WTC11 (cell line): ENCODE data around the gene CST3. TPM values are rescaled to one million over a fixed set of nuclear protein-coding genes. Genes with fewer than 3 reads are reported as not detected.

Experiments used
- ATAC-seq: fragments of 200-7000 bp; cut with Tn5 transposase; 2 replicates; pipeline ENCODE4 v1.10.0; 2021; ENCODE audit warnings: mild to moderate bottlenecking, moderate library complexity
- CTCF ChIA-PET: fragments of 300-600 bp; sonication (Branson Sonifier 250); formaldehyde crosslinking; loops from one replicate; lab custom pipeline; 2021; ENCODE audit warnings: antibody characterized with exemption; lab: Charles Lee
- POLR2A ChIA-PET: fragments of 350-600 bp; sonication (Branson Sonifier 250); formaldehyde crosslinking; loops from one replicate; lab custom pipeline; 2021; ENCODE audit warnings: antibody characterized with exemption; lab: Charles Lee
- DNase-seq: peaks from one replicate; pipeline ENCODE4 v3.0.0; 2021; ENCODE audit warnings: low spot score
- H3K27ac Mint-ChIP-seq: 2 replicates; pipeline ENCODE4 v1.8.0; 2021; ENCODE audit warnings: mixed read lengths
- H3K27me3 Mint-ChIP-seq: 2 replicates; pipeline ENCODE4 v1.8.0; 2021; ENCODE audit warnings: low read depth, mild to moderate bottlenecking, moderate library complexity, mixed read lengths
- H3K36me3 Mint-ChIP-seq: 2 replicates; pipeline ENCODE4 v1.8.0; 2021; ENCODE audit warnings: mixed read lengths
- H3K4me1 Mint-ChIP-seq: 2 replicates; pipeline ENCODE4 v1.8.0; 2022; ENCODE audit warnings: mixed read lengths
- H3K4me3 Mint-ChIP-seq: 2 replicates; pipeline ENCODE4 v1.8.0; 2021; ENCODE audit warnings: mild to moderate bottlenecking, moderate library complexity, mixed read lengths
- H3K9me3 Mint-ChIP-seq: 2 replicates; pipeline ENCODE4 v1.8.0; 2021; ENCODE audit warnings: mixed read lengths
- ARID4B ChIP-seq: sonication (generic); formaldehyde crosslinking; IDR thresholded peaks from 2 replicates; pipeline ENCODE4 v1.8.0; 2023; ENCODE audit warnings: missing genetic modification reagents, mild to moderate bottlenecking, borderline replicate concordance
- ATF6 ChIP-seq: sonication (generic); formaldehyde crosslinking; IDR thresholded peaks from 2 replicates; pipeline ENCODE4 v1.8.1; 2023; ENCODE audit warnings: mild to moderate bottlenecking, missing genetic modification reagents
- CREM ChIP-seq: sonication (generic); formaldehyde crosslinking; IDR thresholded peaks from 2 replicates; pipeline ENCODE4 v1.8.1; 2022; ENCODE audit warnings: mild to moderate bottlenecking, missing genetic modification reagents, moderate library complexity
- ERG ChIP-seq: fragments of 250-450 bp; sonication (Bioruptor Pico); IDR thresholded peaks from 2 replicates; pipeline ENCODE4 v1.8.0; 2021; ENCODE audit warnings: mild to moderate bottlenecking
- FOXJ3 ChIP-seq: sonication (generic); formaldehyde crosslinking; IDR thresholded peaks from 2 replicates; pipeline ENCODE4 v1.9.0; 2021; ENCODE audit warnings: missing genetic modification reagents, mild to moderate bottlenecking, borderline replicate concordance
- FOXP4 ChIP-seq: sonication (generic); formaldehyde crosslinking; IDR thresholded peaks from 2 replicates; pipeline ENCODE4 v1.8.0; 2022; ENCODE audit warnings: mild to moderate bottlenecking, missing genetic modification reagents
- GRHL2 ChIP-seq: fragments of 250-450 bp; sonication (Bioruptor Pico); IDR thresholded peaks from 2 replicates; pipeline ENCODE4 v1.8.0; 2022; ENCODE audit warnings: mild to moderate bottlenecking, moderate library complexity; ENCODE audit not compliant: insufficient replicate concordance, severe bottlenecking
- JAZF1 ChIP-seq: fragments of 250-450 bp; sonication (Bioruptor Pico); IDR thresholded peaks from 2 replicates; pipeline ENCODE4 v1.9.0; 2021; ENCODE audit warnings: moderate library complexity, mild to moderate bottlenecking, inconsistent platforms
- MLX ChIP-seq: sonication (generic); formaldehyde crosslinking; IDR thresholded peaks from 2 replicates; pipeline ENCODE4 v1.8.1; 2023; ENCODE audit warnings: mild to moderate bottlenecking, missing genetic modification reagents, moderate library complexity
- MXD4 ChIP-seq: fragments of 250-450 bp; sonication (Bioruptor Pico); IDR thresholded peaks from 2 replicates; pipeline ENCODE4 v1.8.0; 2021; ENCODE audit warnings: mild to moderate bottlenecking, moderate library complexity, borderline replicate concordance
- NR1H2 ChIP-seq: sonication (generic); formaldehyde crosslinking; IDR thresholded peaks from 2 replicates; pipeline ENCODE4 v1.9.0; 2021; ENCODE audit warnings: mild to moderate bottlenecking, moderate library complexity, missing genetic modification reagents
- NR2C2 ChIP-seq: sonication (generic); formaldehyde crosslinking; IDR thresholded peaks from 2 replicates; pipeline ENCODE4 v1.8.0; 2022; ENCODE audit warnings: mild to moderate bottlenecking, missing genetic modification reagents
- NR3C1 ChIP-seq: sonication (generic); formaldehyde crosslinking; conservative IDR thresholded peaks from 2 replicates; pipeline ENCODE4 v1.8.1; 2023; ENCODE audit warnings: low read depth, mild to moderate bottlenecking, missing genetic modification reagents
- RORB ChIP-seq: fragments of 250-450 bp; sonication (Bioruptor Pico); IDR thresholded peaks from 2 replicates; pipeline ENCODE4 v1.9.0; 2021; ENCODE audit warnings: mild to moderate bottlenecking
- USF1 ChIP-seq: sonication (generic); formaldehyde crosslinking; IDR thresholded peaks from 2 replicates; pipeline ENCODE4 v1.8.0; 2022; ENCODE audit warnings: mild to moderate bottlenecking, missing genetic modification reagents
- ZBTB21 ChIP-seq: sonication (generic); formaldehyde crosslinking; IDR thresholded peaks from 2 replicates; pipeline ENCODE4 v1.8.1; 2023; ENCODE audit warnings: mild to moderate bottlenecking, missing genetic modification reagents, borderline replicate concordance
- ZNF121 ChIP-seq: sonication (generic); formaldehyde crosslinking; IDR thresholded peaks from 2 replicates; pipeline ENCODE4 v1.8.0; 2023; ENCODE audit warnings: missing genetic modification reagents
- ZNF138 ChIP-seq: sonication (generic); formaldehyde crosslinking; conservative IDR thresholded peaks from 2 replicates; pipeline ENCODE4 v1.8.1; 2022; ENCODE audit warnings: mild to moderate bottlenecking, moderate library complexity, missing genetic modification reagents
- ZNF219 ChIP-seq: sonication (generic); formaldehyde crosslinking; IDR thresholded peaks from 2 replicates; pipeline ENCODE4 v1.8.0; 2023; ENCODE audit warnings: missing genetic modification reagents, mild to moderate bottlenecking, borderline replicate concordance
- ZNF416 ChIP-seq: fragments of 250-450 bp; sonication (Bioruptor Pico); IDR thresholded peaks from 2 replicates; pipeline ENCODE4 v1.9.0; 2021; ENCODE audit warnings: mild to moderate bottlenecking, inconsistent platforms
- total RNA-seq: library from RNA; stranded (reverse); gene quantifications from 3 replicates; pipeline ENCODE4 v1.2.3, GENCODE V29; 2021

The CST3 gene
- total RNA-seq, 1 experiment from 2014 or later = 52.1 TPM

GRCh38 chr20:23649242-23649641 is 11.5 kb upstream of the CST3 start:
- no peak overlapping the region for H3K4me3 Mint-ChIP-seq
- H3K4me1 Mint-ChIP-seq = peaks cover 10% of the 10 kb centered on the region; the same call in 1 of the 2 replicates
- H3K27me3 Mint-ChIP-seq = peaks cover 4% of the 10 kb centered on the region; the same call in 1 of the 2 replicates
- no peak overlapping the region for H3K27ac Mint-ChIP-seq
- ChIA-PET POLR2A (no interaction called here), CTCF (no interaction called here)
- no peaks in the 10 kb centered on the region for H3K36me3 Mint-ChIP-seq
- DNase-seq (no peak), ATAC-seq (no peak)
- no peaks in the 10 kb centered on the region; the same call in 1 of the 2 replicates for H3K9me3 Mint-ChIP-seq
- no peak for TF ChIP-seq FOXP4 (CRISPR knock-in tag)
- no peak for TF ChIP-seq FOXJ3 (CRISPR knock-in tag)
- no peak for TF ChIP-seq MXD4
- TF ChIP-seq MLX (CRISPR knock-in tag) = no peak
- TF ChIP-seq ZNF219 = no peak
- TF ChIP-seq RORB (CRISPR knock-in tag) = no peak
- TF ChIP-seq ZNF138 = no peak
- TF ChIP-seq CREM (CRISPR knock-in tag) = no peak
- TF ChIP-seq GRHL2 = no peak
- no peak for TF ChIP-seq USF1 (CRISPR knock-in tag)
- TF ChIP-seq NR2C2 (CRISPR knock-in tag) = no peak
- no peak for TF ChIP-seq JAZF1 (CRISPR knock-in tag)
- TF ChIP-seq ZNF121 (CRISPR knock-in tag) = no peak
- TF ChIP-seq ZBTB21 (CRISPR knock-in tag) = no peak
- TF ChIP-seq ERG (CRISPR knock-in tag) = no peak
- TF ChIP-seq NR3C1 (CRISPR knock-in tag) = no peak
- no peak for TF ChIP-seq ATF6
- TF ChIP-seq NR1H2 (CRISPR knock-in tag) = no peak
- no peak for TF ChIP-seq ZNF416 (CRISPR knock-in tag)
- TF ChIP-seq ARID4B = no peak
